Measurements from ENCODE around the gene ACIN1.
A peak's percentile ranks its signal among the peaks of the same experiment; 100 is the strongest.

Gene ACIN1

GRCh38 chr14:23057757-23058653 lies 36.9 kb downstream of the ACIN1 start:
- peak; percentile 75 for DNase-seq (ENCODE audit: low spot score)

GRCh38 chr14:23056956-23057756 lies 37.8 kb downstream of the ACIN1 start, which contains the start of gene CDH24:
CDH24 (minus strand) TSS chr14:23057520; CDS start chr14:23055733, 1,787 bp downstream.
- no peak for DNase-seq (ENCODE audit: low spot score)

GRCh38 chr14:23056145-23056955 lies 38.6 kb downstream of the ACIN1 start:
- DNase-seq (ENCODE audit: low spot score): peak; percentile 53

- DNase-seq (ENCODE audit: low spot score): no peak
These were observed 39.3 kb downstream of the ACIN1 start for GRCh38 chr14:23055621-23056144.

GRCh38 chr14:23055147-23055550 lies 39.8 kb downstream of the ACIN1 start:
- DNase-seq (ENCODE audit: low spot score): no peak

- DNase-seq (ENCODE audit: low spot score): no peak
These were observed 40.7 kb downstream of the ACIN1 start for GRCh38 chr14:23054000-23054811.

- DNase-seq (ENCODE audit: low spot score): no peak
These were observed 41.5 kb downstream of the ACIN1 start for GRCh38 chr14:23053426-23053825.

GRCh38 chr14:23052671-23053070 lies 42.3 kb downstream of the ACIN1 start:
- DNase-seq (ENCODE audit: low spot score): no peak

GRCh38 chr14:23052182-23052623 lies 42.7 kb downstream of the ACIN1 start:
- no peak for DNase-seq (ENCODE audit: low spot score)

- DNase-seq (ENCODE audit: low spot score): no peak
These were observed 43.5 kb downstream of the ACIN1 start for GRCh38 chr14:23051141-23052057.

- no peak for DNase-seq (ENCODE audit: low spot score)
These were observed 45.9 kb downstream of the ACIN1 start for GRCh38 chr14:23049011-23049410.

GRCh38 chr14:23047751-23048693 lies 46.9 kb downstream of the ACIN1 start:
- DNase-seq (ENCODE audit: low spot score): no peak

- DNase-seq (ENCODE audit: low spot score): no peak
These were observed 47.8 kb downstream of the ACIN1 start for GRCh38 chr14:23047034-23047634.

GRCh38 chr14:23045419-23046357 lies 49.2 kb downstream of the ACIN1 start:
- DNase-seq (ENCODE audit: low spot score): no peak

GRCh38 chr14:23044840-23045239 lies 50.1 kb downstream of the ACIN1 start:
- no peak for DNase-seq (ENCODE audit: low spot score)

GRCh38 chr14:23043754-23044153 lies 51.2 kb downstream of the ACIN1 start:
- no peak for DNase-seq (ENCODE audit: low spot score)

GRCh38 chr14:23043145-23043544 lies 51.8 kb downstream of the ACIN1 start:
- no peak for DNase-seq (ENCODE audit: low spot score)
